Peyer's patch (tissue), 4 donors: Measurements from ENCODE around the gene HYDIN. TPM values are rescaled to one million over a fixed set of nuclear protein-coding genes. Genes with fewer than 3 reads are reported as not detected.

ENCODE experiments used
- DNase-seq, 3 donors: peaks; one replicate each; pipeline ENCODE4 v3.0.0-alpha.2; 2017 to 2019
- H3K27ac ChIP-seq, 4 donors: fragments of 200-600 bp; sonication (generic); one replicate each; pipeline ENCODE4 v1.5.1; 2016 to 2019
- H3K27me3 ChIP-seq, 2 donors: fragments of 200-600 bp; sonication (generic); one replicate each; pipeline ENCODE4 v1.5.1; 2019
- H3K36me3 ChIP-seq, 3 donors: fragments of 200-600 bp; sonication (generic); one replicate each; pipeline ENCODE4 v1.5.1; 2016 to 2019
- H3K4me1 ChIP-seq, 4 donors: fragments of 200-600 bp; sonication (generic); one replicate each; pipeline ENCODE4 v1.5.1; 2016 to 2019
- H3K4me3 ChIP-seq, 4 donors: fragments of 200-600 bp; sonication (generic); 1 replicate in 3 of 4; 2 replicates in 1 of 4; pipeline ENCODE4 v1.5.1; 2016 to 2019; ENCODE audit warnings: mild to moderate bottlenecking in 1 of 4
- H3K9me3 ChIP-seq, 4 donors: fragments of 200-600 bp; sonication (generic); one replicate each; pipeline ENCODE4 v1.5.1; 2016 to 2019; ENCODE audit warnings: mild to moderate bottlenecking in 1 of 4
- POLR2A ChIP-seq, 2 donors: fragments of 450-650 bp; IDR thresholded peaks; one replicate each; pipeline ENCODE4 v1.5.1; 2017; ENCODE audit warnings: antibody characterized with exemption in 2 of 2, mild to moderate bottlenecking in 2 of 2, moderate library complexity in 2 of 2
- total RNA-seq, 4 donors: library from RNA; depleted of rRNA; stranded (reverse); fragments of >200 nt; gene quantifications; one replicate each; pipeline ENCODE4 v1.1.0, GENCODE V29; 2016
- TF ChIP-seq, protein P1 (sequence below), 6 experiments: fragments of 450-650 bp in 4 of 6; fragments of 200-600 bp in 2 of 6; sonication (generic) in 1 of 6; IDR thresholded peaks; one replicate each; pipeline ENCODE4 v1.5.1; 2017 to 2019; ENCODE audit warnings: antibody characterized with exemption in 6 of 6, mild to moderate bottlenecking in 3 of 6, moderate library complexity in 1 of 6

HYDIN gene
- total RNA-seq, 4 donors from 2014 or later: 0.35 to 4.6 (median 3.3) TPM; not detected in 1

DNA sequence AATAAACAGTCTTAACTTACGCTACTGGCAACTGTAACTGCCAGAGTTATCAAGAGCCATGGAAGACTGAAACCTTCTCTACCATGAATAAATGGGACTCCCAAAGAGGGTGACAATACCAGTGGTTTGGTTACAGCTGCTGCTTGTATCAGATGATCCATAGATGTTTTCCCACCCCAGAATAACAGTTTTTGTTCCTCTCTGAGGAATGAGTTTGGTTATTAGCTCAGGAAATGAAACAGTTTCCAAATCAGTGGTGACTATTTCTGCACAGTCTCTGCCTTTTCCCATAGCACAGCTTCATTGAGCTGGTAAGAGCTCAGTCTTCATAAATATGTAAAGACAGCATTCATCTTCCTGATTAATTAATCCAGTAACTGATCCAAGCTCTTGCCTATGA is 14.0 kb upstream of the HYDIN start:
- Histone ChIP-seq H3K27ac (no peak overlapping the region), H3K27me3 (no peaks in the 10 kb centered on the region), H3K4me3 (no peak overlapping the region), H3K4me1 (no peaks in the 10 kb centered on the region), H3K9me3 (no peaks in the 10 kb centered on the region), H3K36me3 (no peaks in the 10 kb centered on the region)
- TF ChIP-seq, protein P1, sequence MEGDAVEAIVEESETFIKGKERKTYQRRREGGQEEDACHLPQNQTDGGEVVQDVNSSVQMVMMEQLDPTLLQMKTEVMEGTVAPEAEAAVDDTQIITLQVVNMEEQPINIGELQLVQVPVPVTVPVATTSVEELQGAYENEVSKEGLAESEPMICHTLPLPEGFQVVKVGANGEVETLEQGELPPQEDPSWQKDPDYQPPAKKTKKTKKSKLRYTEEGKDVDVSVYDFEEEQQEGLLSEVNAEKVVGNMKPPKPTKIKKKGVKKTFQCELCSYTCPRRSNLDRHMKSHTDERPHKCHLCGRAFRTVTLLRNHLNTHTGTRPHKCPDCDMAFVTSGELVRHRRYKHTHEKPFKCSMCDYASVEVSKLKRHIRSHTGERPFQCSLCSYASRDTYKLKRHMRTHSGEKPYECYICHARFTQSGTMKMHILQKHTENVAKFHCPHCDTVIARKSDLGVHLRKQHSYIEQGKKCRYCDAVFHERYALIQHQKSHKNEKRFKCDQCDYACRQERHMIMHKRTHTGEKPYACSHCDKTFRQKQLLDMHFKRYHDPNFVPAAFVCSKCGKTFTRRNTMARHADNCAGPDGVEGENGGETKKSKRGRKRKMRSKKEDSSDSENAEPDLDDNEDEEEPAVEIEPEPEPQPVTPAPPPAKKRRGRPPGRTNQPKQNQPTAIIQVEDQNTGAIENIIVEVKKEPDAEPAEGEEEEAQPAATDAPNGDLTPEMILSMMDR (IDR thresholded peaks at IDR 0.05): no peak
- TF ChIP-seq POLR2A (IDR thresholded peaks at IDR 0.05): no peak
- no peak for DNase-seq

DNA sequence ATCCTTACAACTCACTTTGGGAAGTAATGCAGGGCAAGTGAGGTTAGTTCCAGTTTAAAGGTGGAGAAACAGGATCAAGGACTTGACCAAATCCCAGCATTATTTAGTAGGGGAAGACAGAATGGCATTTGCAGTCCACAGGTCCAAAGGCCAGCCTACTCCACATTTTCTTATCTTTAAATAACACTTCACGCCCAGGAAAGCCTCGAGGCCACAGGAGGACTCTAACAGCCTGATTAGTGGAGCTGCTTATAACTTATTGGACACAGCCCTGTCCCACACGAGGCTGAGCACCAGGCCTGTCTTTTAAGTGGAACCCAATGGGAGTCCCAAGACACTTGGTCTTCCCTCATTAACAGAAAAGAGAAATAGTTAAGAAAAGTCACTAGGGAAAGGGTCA is 12.1 kb upstream of the HYDIN start:
- H3K36me3 ChIP-seq: no peaks in the 10 kb centered on the region
- H3K4me3 ChIP-seq: no peak overlapping the region
- peak in 2 of 3 donors; percentile 52 to 59 for DNase-seq
- H3K4me1 ChIP-seq: no peaks in the 10 kb centered on the region
- no peaks in the 10 kb centered on the region for H3K9me3 ChIP-seq
- peak overlapping the region in 1 of 4 donors; percentile 2 for H3K27ac ChIP-seq
- TF ChIP-seq, protein P1 (IDR thresholded peaks at IDR 0.05): no peak
- no peak for TF ChIP-seq POLR2A (IDR thresholded peaks at IDR 0.05)
- no peaks in the 10 kb centered on the region for H3K27me3 ChIP-seq

DNA sequence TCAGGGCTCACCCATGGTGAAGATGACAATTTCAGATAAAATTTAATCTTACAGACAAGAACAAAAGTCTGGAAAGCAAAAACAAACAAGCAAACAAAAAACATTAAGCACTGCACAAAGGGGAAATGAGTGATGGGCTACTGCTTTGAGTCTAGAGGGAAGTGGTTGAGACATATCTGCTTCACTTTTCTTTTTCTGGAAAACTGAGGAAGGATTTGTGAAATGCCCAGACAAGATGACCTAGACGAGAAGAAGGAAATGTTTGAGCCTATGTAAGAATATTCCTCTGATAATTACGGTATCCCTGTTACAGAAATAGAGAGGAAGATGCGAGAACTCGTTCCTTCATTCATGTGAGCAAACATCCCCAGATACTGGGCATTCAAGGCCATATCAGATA is 11.5 kb upstream of the HYDIN start:
- DNase-seq: no peak
- Histone ChIP-seq H3K27me3 (no peaks in the 10 kb centered on the region), H3K4me3 (no peak overlapping the region), H3K4me1 (no peaks in the 10 kb centered on the region), H3K36me3 (no peaks in the 10 kb centered on the region), H3K27ac (peak overlapping the region in 1 of 4 donors; percentile 2), H3K9me3 (no peaks in the 10 kb centered on the region)
- TF ChIP-seq, protein P1 (IDR thresholded peaks at IDR 0.05): no peak
- no peak for TF ChIP-seq POLR2A (IDR thresholded peaks at IDR 0.05)

DNA sequence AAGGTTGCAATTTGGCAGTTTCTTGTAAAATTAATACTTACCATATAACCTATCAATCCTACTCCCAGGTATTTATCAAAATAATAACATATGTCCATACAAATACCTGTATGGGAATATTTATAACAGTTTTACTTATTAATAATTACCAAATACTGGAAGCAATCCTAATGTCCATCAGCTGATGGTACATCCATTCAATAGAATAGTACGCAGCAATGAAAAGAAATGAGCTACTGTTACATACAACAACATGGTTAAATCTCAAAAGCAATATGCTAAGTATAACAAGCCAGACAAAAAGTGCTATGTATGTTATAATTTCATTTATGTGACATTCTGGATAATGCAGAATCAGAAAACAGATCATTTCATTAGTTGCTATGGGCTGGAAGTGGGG is 1.2 kb downstream of the HYDIN start:
- Histone ChIP-seq H3K36me3 (no peaks in the 10 kb centered on the region), H3K27me3 (no peaks in the 10 kb centered on the region), H3K4me1 (no peaks in the 10 kb centered on the region), H3K9me3 (peaks cover 0 to 8% (median 0%) of the 10 kb centered on the region in 4 donors), H3K27ac (no peak overlapping the region), H3K4me3 (no peak overlapping the region)
- DNase-seq: no peak
- TF ChIP-seq, protein P1 (IDR thresholded peaks at IDR 0.05): no peak

DNA sequence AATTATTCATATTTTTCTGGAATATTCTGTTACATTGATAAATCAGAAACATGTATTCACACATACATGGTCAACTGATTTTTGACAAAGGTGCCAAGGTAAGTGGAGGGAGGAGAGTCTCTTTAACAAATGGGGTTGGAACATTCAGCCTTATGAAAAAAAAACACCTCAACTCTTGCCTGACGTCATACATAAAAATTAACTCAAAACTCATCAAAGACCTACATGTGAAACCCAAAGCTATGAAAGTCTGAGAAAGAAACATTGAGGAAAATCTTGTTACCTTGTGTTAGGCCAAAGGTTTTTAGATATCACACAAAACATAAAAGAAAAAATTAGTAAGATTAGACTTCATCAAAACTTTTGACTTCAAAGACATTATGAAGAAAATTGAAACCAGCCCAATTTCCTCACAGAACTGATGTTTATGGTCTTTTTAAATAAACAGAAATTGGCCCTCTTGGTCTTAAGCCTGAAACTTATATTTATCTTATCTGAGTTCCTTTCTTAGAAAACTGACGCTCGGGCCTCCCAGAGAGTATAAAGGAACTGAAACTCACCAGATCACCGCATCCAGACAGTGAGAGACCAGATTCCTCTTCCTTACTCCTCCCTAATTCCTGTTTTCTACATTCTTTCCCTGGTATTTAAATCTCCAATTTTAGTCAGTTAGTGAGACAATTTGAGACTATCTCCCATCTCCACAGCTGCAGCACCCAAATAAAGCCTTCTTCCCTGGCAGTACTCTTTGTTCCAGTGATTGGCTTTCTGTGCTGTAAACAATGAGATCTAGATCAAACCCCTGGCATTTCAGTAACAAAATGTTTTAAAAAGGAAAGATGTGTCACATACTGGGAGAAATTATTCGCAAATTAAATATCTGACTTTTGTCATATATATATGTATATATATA is 4.0 kb downstream of the HYDIN start:
- TF ChIP-seq POLR2A (IDR thresholded peaks at IDR 0.05): no peak
- TF ChIP-seq, protein P1 (IDR thresholded peaks at IDR 0.05): no peak
- no peaks in the 10 kb centered on the region for H3K27me3 ChIP-seq
- no peak for DNase-seq
- H3K9me3 ChIP-seq: peaks cover 0 to 8% (median 0%) of the 10 kb centered on the region in 4 donors
- H3K36me3 ChIP-seq: no peaks in the 10 kb centered on the region
- no peaks in the 10 kb centered on the region for H3K4me1 ChIP-seq
- H3K4me3 ChIP-seq: no peak overlapping the region
- no peak overlapping the region for H3K27ac ChIP-seq
